ENCODE data around the gene USP26.
"Not testable (repeated sequence)": the region's sequence is repeated elsewhere in the genome, so short reads cannot be mapped to it uniquely, and the experiment has no call there.

Gene USP26

GRCh38 chrX:132986556-132986955, 110.4 kb downstream of the USP26 start:
- no peak for DNase-seq (ENCODE audit: extremely low read depth, low read depth)
- TF ChIP-seq CTCF (IDR thresholded peaks at IDR 0.05; ENCODE audit: low read depth, low read length) = no peak

- DNase-seq (ENCODE audit: extremely low read depth, low read depth) = no peak
- no peak for TF ChIP-seq CTCF (IDR thresholded peaks at IDR 0.05; ENCODE audit: low read depth, low read length)
Measured at GRCh38 chrX:132984058-132984650, 112.8 kb downstream of the USP26 start.

- no peak for DNase-seq (ENCODE audit: extremely low read depth, low read depth)
- no peak for TF ChIP-seq CTCF (IDR thresholded peaks at IDR 0.05; ENCODE audit: low read depth, low read length)
Measured at GRCh38 chrX:132983496-132983895, 113.4 kb downstream of the USP26 start.

GRCh38 chrX:132980035-132980434, 116.9 kb downstream of the USP26 start:
- not testable (repeated sequence) for DNase-seq (ENCODE audit: extremely low read depth, low read depth)
